ENCODE results near the gene HIBCH.

Gene HIBCH

GRCh38 chr2:190319555-190320498, at the start of gene HIBCH:
Gene HIBCH (minus strand): TSS chr2:190319826. CDS start chr2:190319750, 76 bp downstream.
- peak within 1 kb of the TSS; percentile 89 for H3K4me3 ChIP-seq (ENCODE audit: low read length)
- DNase-seq (ENCODE audit: low read depth): peak; percentile 92
- TF ChIP-seq CTCF (conservative IDR thresholded peaks at IDR 0.05; ENCODE audit: low read depth, low read length): peak; percentile 92

GRCh38 chr2:190367091-190367490, 47.5 kb upstream of the HIBCH start:
- H3K4me3 ChIP-seq (ENCODE audit: low read length): no peak overlapping the region
- no peak for DNase-seq (ENCODE audit: low read depth)
- TF ChIP-seq CTCF (conservative IDR thresholded peaks at IDR 0.05; ENCODE audit: low read depth, low read length): no peak

GRCh38 chr2:190366248-190366753, 46.7 kb upstream of the HIBCH start:
- no peak overlapping the region for H3K4me3 ChIP-seq (ENCODE audit: low read length)
- DNase-seq (ENCODE audit: low read depth): no peak
- no peak for TF ChIP-seq CTCF (conservative IDR thresholded peaks at IDR 0.05; ENCODE audit: low read depth, low read length)

GRCh38 chr2:190365499-190366204, 46.0 kb upstream of the HIBCH start:
- TF ChIP-seq CTCF (conservative IDR thresholded peaks at IDR 0.05; ENCODE audit: low read depth, low read length): no peak
- no peak for DNase-seq (ENCODE audit: low read depth)
- no peak overlapping the region for H3K4me3 ChIP-seq (ENCODE audit: low read length)

GRCh38 chr2:190362894-190363293, 43.3 kb upstream of the HIBCH start:
- no peak overlapping the region for H3K4me3 ChIP-seq (ENCODE audit: low read length)
- no peak for DNase-seq (ENCODE audit: low read depth)
- no peak for TF ChIP-seq CTCF (conservative IDR thresholded peaks at IDR 0.05; ENCODE audit: low read depth, low read length)

GRCh38 chr2:190361572-190361971, 41.9 kb upstream of the HIBCH start:
- TF ChIP-seq CTCF (conservative IDR thresholded peaks at IDR 0.05; ENCODE audit: low read depth, low read length): no peak
- H3K4me3 ChIP-seq (ENCODE audit: low read length): no peak overlapping the region
- DNase-seq (ENCODE audit: low read depth): no peak

Measured in retinal pigment epithelial cell (primary cell).